ENCODE data around the gene CPNE4.

DNA sequence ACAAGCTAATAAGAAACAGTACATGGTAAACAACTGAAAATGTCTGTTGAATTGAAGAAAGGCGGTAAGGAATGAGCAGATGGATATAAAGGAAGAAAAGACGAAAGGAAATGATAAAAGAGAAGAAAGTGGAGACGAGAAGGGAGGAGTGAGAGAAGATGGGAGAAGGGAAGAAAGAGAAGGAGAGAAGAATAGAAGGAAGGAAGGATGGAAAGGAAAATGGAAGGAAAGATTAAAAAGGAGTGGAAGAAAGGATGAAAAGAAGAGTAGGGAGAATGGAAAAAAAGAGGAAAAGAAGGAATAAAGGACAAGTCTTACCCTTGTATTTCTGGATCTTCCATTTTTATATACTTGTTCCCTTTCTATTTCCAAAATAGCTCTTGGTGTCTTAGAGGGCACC, 17.7 kb downstream of the CPNE4 start:
- no peak for TF ChIP-seq POLR2AphosphoS5 (IDR thresholded peaks at IDR 0.05; ENCODE audit: borderline replicate concordance, low read depth, low read length)
- TF ChIP-seq EZH2 (IDR thresholded peaks at IDR 0.05): no peak
- TF ChIP-seq FOXP2 (optimal IDR thresholded peaks at IDR 0.05; ENCODE audit: control extremely low read depth, extremely low read length, insufficient read depth): no peak

All from SK-N-MC (cell line).